Suppressor macrophage treated with lipopolysaccharide for 1 hour (primary cell): Measurements from ENCODE around the gene MAZ.
"Not testable (repeated sequence)": the region's sequence is repeated elsewhere in the genome, so short reads cannot be mapped to it uniquely, and the experiment has no call there.

Experiments
- DNase-seq, 3 donors: peaks; one replicate each; pipeline ENCODE4 v3.0.0-alpha.2; 2020 to 2022

MAZ gene

GRCh38 chr16:29784901-29785500, 21.3 kb upstream of the MAZ start:
- DNase-seq = peak; percentile 76 to 88 (median 82)

DNA sequence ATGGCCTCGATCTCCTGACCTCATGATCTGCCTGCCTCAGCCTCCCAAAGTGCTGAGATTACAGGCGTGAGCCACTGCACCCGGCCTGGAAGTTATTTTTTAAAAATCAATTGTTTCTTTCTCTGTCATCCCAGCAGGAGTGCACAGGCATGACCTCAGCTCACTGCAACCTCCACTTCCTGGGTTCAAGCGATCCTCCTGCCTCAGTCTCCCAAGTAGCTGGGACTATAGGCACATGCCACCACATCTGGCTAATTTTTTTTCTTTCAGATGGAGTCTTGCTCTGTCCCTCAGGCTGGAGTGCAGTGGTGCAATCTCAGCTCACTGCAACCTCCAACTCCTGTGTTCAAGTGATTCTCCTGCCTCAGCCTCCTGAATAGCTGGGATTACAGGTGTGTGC, 19.2 kb upstream of the MAZ start:
- DNase-seq = not testable (repeated sequence)

GRCh38 chr16:29789775-29790182, 16.6 kb upstream of the MAZ start:
- peak in 1 of 3 donors; percentile 17 for DNase-seq

DNA sequence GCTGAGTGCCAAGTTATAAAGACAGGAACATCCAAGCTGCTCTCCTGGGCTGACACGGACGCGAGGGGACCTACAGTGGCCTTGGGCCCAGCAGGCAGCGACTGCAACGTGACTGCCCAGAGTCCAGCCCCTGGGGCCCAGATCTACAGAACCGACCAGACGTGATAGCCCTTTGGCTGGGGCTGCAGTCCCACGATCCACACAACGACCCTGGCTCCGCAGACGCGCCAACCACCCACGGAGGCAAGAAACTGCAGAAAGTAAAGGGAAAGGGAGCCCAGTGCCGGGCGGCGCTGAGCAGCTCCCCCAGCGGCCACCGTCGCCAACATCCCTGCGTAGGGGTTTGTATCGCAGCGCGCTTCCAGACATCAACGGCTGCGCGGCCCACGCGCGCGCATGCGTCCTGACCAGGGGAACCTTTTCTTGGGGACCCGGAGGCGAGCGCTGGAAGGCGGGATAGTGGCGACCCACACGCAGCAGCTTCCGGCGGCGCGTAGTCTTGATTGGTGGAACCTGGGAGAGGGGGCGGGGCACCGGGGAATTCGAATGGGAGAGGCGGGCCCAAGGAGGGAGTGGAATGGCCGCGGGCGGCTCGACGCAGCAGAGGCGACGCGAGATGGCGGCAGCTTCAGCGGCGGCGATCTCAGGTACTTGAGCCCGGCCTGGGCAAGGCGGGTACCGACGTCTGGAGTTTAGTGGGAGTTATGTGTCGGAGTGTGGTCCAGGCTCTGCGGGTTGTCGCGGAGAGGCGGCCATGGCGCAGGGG, 16.0 kb upstream of the MAZ start, which contains the start of gene KIF22:
KIF22 (plus strand) TSS at position 569 of the 766 bp plus-strand sequence; CDS start at position 578, 9 bp downstream.
- peak; percentile 100 for DNase-seq

DNA sequence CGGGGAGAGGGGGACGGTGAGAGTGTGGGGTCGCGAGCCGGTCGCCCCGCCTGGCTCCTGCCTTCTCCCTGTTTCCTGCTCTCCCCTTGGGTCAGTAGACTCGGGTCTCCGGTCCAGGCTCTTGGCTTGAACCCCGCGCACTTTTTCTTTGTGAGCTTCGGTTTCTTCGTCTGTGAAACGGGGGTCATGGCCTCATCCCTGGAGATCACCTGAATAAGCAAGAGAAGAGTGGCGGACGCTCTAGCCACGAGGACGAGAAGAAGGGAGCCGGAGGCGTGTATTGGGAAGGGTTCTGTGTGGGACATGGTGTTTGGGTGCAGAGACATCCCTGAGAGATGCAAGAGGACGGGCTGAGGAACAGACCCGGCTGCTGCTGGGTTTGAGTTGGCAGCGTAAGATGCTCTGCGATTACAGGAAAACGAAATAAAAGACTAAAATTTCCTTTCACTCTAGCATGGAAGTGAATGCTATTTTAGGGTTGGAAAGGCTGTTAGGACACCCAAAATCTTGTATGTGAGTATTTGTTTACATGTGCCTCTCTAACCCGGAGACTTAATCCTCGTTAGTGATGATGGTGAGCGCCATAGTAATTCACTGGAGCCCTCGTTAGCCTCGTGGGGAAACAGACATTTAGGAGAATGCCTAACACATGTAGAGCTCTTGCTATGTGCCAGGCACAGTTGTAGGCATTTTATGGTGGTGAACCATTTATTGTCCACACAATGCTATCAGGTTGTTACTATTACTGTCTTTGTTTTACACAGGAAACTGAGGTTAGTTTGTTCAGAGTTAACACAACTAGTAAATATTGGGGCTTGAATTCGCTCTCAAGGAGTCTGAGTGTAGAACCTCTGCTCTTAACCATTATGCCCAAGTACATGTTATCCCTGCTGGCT, 15.1 kb upstream of the MAZ start:
- DNase-seq = no peak

- no peak for DNase-seq
Observed at GRCh38 chr16:29791845-29792807, 14.2 kb upstream of the MAZ start.

DNA sequence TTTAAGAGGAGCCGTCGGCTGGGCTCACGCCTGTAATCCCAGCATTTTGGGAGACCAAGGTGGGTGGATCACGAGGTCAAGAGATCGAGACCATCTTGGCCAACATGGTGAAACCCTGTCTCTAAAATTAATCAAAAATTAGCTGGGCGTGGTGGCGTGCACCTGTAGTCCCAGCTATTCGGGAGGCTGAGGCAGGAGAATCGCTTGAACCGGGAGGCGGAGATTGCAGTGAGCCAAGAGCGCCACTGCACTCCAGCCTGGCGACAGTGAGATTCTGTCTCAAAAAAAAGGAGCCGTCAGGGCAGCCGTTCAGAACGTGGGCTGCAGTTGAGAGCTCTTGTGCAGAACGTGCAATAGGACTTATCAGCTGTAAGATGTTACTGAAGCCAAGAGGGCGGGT, 13.2 kb upstream of the MAZ start:
- not testable (repeated sequence) for DNase-seq

GRCh38 chr16:29794231-29794710, 12.1 kb upstream of the MAZ start:
- DNase-seq = no peak

- no peak for DNase-seq
Observed at GRCh38 chr16:29802416-29802935, 3.9 kb upstream of the MAZ start.

DNA sequence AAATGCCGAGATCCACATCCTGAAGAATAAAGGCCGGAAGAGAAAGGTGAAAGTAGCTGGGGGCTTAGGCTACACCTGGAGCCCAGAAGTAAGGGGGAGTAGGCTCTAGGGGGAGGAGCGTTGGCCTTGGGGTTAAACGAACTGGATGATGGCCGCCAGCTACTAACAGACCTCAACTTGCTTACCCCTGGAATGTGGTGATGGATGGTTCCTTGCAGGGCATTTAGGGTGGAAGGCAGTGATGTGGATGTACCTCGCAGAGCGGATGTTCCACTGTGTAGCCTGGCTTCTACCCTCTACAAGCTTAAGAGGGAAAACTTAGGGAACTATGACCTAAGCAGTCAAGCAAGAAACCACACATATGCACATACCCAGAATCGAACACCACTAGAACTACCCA, 2.3 kb upstream of the MAZ start:
- DNase-seq = no peak

GRCh38 chr16:29804455-29805231, 1.7 kb upstream of the MAZ start:
- peak; percentile 38 to 45 (median 45) for DNase-seq

DNA sequence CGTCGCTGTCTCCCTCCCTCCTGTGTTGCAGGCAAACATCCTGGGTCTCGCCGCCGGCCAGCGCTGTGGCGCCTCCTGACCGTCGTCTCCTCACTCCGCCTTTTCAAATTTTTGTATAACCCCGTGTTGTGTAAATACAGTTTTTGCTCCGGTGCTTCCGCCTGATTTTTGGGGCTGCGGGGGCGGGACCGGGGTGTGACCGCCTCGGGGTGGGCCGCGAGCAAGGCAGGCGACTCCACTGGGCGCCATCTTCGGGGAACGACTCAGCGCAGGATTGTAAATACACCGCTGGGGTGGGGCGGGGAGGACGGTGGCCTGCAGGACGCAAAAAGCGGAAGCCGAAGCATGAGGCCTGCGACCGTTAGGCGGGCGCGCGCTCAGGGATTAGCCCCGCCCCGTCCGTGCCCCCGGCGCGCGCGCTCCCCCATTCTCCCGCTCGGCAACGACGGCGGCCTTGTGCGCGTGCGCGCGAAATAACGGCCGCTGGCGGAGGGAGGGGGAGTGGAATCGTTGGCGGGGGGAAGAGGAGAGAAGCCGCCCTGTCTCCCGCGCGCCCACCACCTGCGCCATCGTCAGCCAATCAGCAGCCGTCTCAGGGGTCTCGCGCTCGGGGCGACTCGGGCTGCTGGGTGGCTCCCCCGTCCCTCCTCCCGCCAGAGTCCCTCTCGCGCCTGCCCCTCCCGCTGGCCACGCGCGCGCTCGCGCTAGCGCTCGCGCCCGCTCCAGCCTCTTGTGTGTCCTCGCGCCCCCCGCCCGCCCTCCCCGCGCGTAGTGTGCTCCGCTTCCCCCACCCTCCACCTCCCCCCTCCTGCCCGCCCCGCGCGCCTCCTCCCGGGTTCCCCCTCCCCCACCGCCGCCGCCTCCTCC, 864 bp upstream of the MAZ start:
- peak; percentile 98 to 99 (median 99) for DNase-seq

- DNase-seq = peak in 1 of 3 donors; percentile 30
Observed at GRCh38 chr16:29806641-29807425, 504 bp downstream of the MAZ start.

- peak; percentile 90 to 94 (median 91) for DNase-seq
Observed at GRCh38 chr16:29807426-29808218, 1.3 kb downstream of the MAZ start.

GRCh38 chr16:29808219-29808900, 2.0 kb downstream of the MAZ start:
- no peak for DNase-seq

DNA sequence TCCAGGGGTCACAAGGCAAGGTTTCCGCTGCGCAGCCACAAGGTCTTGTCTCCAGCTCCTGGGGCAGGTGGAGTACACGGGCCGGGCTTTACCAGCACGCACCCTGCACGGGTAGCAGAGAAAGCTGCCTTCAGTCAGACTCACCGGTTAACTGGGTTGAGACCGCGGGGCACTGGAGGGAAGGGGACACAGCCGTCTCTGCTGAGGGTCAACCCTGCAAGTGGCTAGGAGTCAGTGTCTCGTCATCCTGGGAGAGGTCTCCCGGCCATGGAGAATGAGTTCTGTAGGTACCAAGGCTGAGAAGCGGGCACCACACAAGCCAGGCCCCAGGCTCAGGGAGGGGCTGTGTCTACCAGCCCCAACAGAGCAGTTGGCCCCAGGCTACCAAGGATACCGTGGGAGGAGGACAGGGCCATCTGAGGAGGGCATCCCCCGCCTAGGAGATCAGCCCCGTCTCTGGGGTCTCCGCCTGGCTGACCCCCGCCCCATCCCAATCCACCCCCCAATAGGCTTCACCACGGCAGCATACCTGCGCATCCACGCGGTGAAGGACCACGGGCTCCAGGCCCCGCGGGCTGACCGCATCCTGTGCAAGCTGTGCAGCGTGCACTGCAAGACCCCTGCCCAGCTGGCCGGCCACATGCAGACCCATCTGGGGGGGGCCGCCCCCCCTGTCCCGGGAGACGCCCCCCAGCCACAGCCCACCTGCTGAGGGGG, 2.9 kb downstream of the MAZ start:
- no peak for DNase-seq
